HG02885 (cell line): ENCODE results near the gene GYG2.
"Not testable (repeated sequence)": the region's sequence is repeated elsewhere in the genome, so short reads cannot be mapped to it uniquely, and the experiment has no call there.

Experiments used
- ATAC-seq: cut with Tn5 transposase; IDR thresholded peaks from one replicate; pipeline ENCODE4 v1.9.1; 2021; ENCODE audit warnings: mild to moderate bottlenecking; ENCODE audit not compliant: unreplicated experiment, poor library complexity

The GYG2 gene

GRCh38 chrX:2828344-2828958, at the start of gene GYG2:
Gene GYG2, plus strand, starts transcription at chrX:2828930. Its CDS starts 1,259 bp downstream, at chrX:2830189.
- ATAC-seq, result no peak

GRCh38 chrX:2780472-2781225, 48.1 kb upstream of the GYG2 start:
- ATAC-seq, result not testable (repeated sequence)

GRCh38 chrX:2781226-2781571, 47.5 kb upstream of the GYG2 start:
- no peak for ATAC-seq

- ATAC-seq, result no peak
Measured at GRCh38 chrX:2781698-2782097, 47.0 kb upstream of the GYG2 start.

- no peak for ATAC-seq
Measured at GRCh38 chrX:2782171-2782570, 46.6 kb upstream of the GYG2 start.

- no peak for ATAC-seq
Measured at GRCh38 chrX:2782778-2783177, 46.0 kb upstream of the GYG2 start.

- ATAC-seq, result no peak
Measured at GRCh38 chrX:2784026-2784425, 44.7 kb upstream of the GYG2 start.

GRCh38 chrX:2785538-2785937, 43.2 kb upstream of the GYG2 start:
- ATAC-seq, result no peak

- no peak for ATAC-seq
Measured at GRCh38 chrX:2788980-2789379, 39.8 kb upstream of the GYG2 start.

- ATAC-seq, result no peak
Measured at GRCh38 chrX:2789569-2789968, 39.2 kb upstream of the GYG2 start.

- no peak for ATAC-seq
Measured at GRCh38 chrX:2793752-2794151, 35.0 kb upstream of the GYG2 start.

- no peak for ATAC-seq
Measured at GRCh38 chrX:2794336-2794735, 34.4 kb upstream of the GYG2 start.

GRCh38 chrX:2796808-2797207, 31.9 kb upstream of the GYG2 start:
- not testable (repeated sequence) for ATAC-seq

- ATAC-seq, result no peak
Measured at GRCh38 chrX:2799369-2799768, 29.4 kb upstream of the GYG2 start.

- ATAC-seq, result not testable (repeated sequence)
Measured at GRCh38 chrX:2799980-2800379, 28.8 kb upstream of the GYG2 start.

- no peak for ATAC-seq
Measured at GRCh38 chrX:2801223-2801622, 27.5 kb upstream of the GYG2 start.

GRCh38 chrX:2802376-2803090, 26.2 kb upstream of the GYG2 start:
- not testable (repeated sequence) for ATAC-seq

GRCh38 chrX:2803486-2803885, 25.2 kb upstream of the GYG2 start:
- not testable (repeated sequence) for ATAC-seq

GRCh38 chrX:2804106-2804843, 24.5 kb upstream of the GYG2 start:
- not testable (repeated sequence) for ATAC-seq

- not testable (repeated sequence) for ATAC-seq
Measured at GRCh38 chrX:2804858-2805257, 23.9 kb upstream of the GYG2 start.

GRCh38 chrX:2811271-2811670, 17.5 kb upstream of the GYG2 start:
- no peak for ATAC-seq
